Fibroblast of mammary gland (primary cell): ENCODE measurements around the gene DIP2C.

Experiments
- DNase-seq: peaks from one replicate; pipeline ENCODE4 v3.0.0-alpha.2; 2010; ENCODE audit warnings: low read depth
- H3K4me3 ChIP-seq: 2 replicates; pipeline ENCODE4 v1.5.1; 2011; ENCODE audit warnings: low read depth, mild to moderate bottlenecking, low read length, moderate library complexity; ENCODE audit not compliant: control insufficient read depth
- TF ChIP-seq, protein P1 (sequence below): conservative IDR thresholded peaks from 2 replicates; pipeline ENCODE4 v1.5.1; 2011; ENCODE audit warnings: low read depth, low read length, inconsistent platforms; ENCODE audit not compliant: control insufficient read depth, insufficient read depth

The DIP2C gene

DNA sequence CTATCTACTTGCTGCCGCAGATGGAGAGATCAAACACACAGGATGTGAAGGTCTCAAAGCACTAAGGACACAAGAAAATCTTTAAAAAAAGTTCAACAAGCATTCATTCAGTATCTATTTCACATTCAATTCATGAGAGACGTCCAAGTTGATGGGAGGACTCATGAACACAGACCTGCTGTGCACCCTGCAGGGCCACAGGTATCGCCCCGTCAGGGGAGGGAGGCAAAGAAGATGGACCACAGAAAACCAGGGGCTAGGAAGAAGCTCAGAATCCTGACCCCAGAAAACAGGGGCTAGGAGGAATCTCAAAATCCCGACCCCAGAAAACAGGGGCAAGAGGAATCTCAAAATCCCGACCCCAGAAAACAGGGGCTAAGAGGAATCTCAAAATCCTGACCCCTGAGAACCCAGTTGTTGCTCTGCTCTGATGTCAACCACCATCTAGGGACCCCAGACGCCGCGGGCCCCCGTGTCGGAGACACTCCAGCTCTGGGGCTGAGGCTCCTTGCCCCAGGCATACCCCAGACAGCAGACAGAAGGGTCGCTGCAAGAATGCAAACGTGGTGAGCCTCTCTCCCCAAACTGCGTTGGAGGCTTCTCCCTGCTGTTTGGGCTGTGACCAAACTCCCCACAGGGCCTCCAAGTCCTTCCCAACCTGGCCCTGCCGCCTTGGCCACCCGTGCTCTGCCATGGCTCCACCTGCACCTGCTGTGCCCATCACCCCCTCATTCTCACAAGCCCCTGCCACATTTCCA is 197.6 kb downstream of the DIP2C start:
- no peak overlapping the region for H3K4me3 ChIP-seq
- TF ChIP-seq, protein P1, sequence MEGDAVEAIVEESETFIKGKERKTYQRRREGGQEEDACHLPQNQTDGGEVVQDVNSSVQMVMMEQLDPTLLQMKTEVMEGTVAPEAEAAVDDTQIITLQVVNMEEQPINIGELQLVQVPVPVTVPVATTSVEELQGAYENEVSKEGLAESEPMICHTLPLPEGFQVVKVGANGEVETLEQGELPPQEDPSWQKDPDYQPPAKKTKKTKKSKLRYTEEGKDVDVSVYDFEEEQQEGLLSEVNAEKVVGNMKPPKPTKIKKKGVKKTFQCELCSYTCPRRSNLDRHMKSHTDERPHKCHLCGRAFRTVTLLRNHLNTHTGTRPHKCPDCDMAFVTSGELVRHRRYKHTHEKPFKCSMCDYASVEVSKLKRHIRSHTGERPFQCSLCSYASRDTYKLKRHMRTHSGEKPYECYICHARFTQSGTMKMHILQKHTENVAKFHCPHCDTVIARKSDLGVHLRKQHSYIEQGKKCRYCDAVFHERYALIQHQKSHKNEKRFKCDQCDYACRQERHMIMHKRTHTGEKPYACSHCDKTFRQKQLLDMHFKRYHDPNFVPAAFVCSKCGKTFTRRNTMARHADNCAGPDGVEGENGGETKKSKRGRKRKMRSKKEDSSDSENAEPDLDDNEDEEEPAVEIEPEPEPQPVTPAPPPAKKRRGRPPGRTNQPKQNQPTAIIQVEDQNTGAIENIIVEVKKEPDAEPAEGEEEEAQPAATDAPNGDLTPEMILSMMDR: no peak

GRCh38 chr10:490891-491571 is 198.4 kb downstream of the DIP2C start:
- H3K4me3 ChIP-seq: peak overlapping the region; percentile 2
- TF ChIP-seq, protein P1: no peak
- peak; percentile 82 for DNase-seq

More for the DNA sequence above, 197.6 kb downstream of the DIP2C start:
- DNase-seq: no peak

DNA sequence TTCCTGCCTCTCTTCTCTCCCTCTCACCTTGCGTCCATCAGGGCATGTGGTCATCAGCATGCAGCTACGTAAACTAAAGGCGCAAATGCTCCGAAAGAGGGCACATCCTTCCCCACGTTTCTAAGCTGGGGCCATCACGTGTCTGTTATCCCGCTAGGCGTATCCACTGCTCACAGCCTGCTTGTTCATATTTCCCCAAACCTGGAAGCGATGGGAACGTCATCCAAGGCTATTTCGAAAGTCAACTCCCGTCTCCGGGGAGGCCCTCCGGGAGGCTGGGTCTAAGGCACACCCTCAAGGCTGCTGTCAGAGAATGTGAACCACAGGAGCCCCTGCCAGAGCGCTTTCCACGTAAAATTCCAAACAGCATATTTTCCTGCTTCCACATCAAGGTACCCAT is 199.2 kb downstream of the DIP2C start:
- peak; percentile 93 for DNase-seq
- H3K4me3 ChIP-seq: no peak overlapping the region
- TF ChIP-seq, protein P1: no peak

DNA sequence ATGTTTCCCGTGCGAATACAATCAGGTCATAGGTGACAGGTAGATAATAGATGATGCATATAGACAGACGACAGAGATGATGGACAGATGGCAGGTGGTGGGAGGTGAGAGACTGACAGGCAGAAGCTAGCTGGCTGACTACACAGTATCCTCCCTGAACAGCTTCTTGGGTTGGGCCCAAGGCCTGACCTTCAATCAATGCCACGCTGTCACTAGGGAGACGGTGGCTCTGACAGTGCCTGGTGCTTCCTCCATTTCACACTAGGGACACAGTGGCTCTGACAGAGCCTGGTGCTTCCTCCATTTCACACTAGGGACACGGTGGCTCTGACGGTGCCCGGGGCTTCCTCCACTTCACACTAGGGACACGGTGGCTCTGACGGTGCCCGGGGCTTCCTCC is 200.1 kb downstream of the DIP2C start:
- DNase-seq: no peak
- TF ChIP-seq, protein P1: no peak
- no peak overlapping the region for H3K4me3 ChIP-seq

GRCh38 chr10:488933-489215 is 200.6 kb downstream of the DIP2C start:
- H3K4me3 ChIP-seq: no peak overlapping the region
- TF ChIP-seq, protein P1: no peak
- DNase-seq: no peak

- TF ChIP-seq, protein P1: no peak
- no peak for DNase-seq
- H3K4me3 ChIP-seq: no peak overlapping the region
These were observed 201.2 kb downstream of the DIP2C start for GRCh38 chr10:488081-488932.
